ENCODE results near the gene NTN5.

The NTN5 gene

GRCh38 chr19:48671446-48671995 is 1.3 kb downstream of the NTN5 start:
- no peak overlapping the region for H3K4me3 ChIP-seq (ENCODE audit: low read length)
- no peak for TF ChIP-seq CTCF (conservative IDR thresholded peaks at IDR 0.05; ENCODE audit: low read length)
- DNase-seq (ENCODE audit: low read depth) = no peak

- no peak for DNase-seq (ENCODE audit: low read depth)
- no peak for TF ChIP-seq CTCF (conservative IDR thresholded peaks at IDR 0.05; ENCODE audit: low read length)
- no peak overlapping the region for H3K4me3 ChIP-seq (ENCODE audit: low read length)
Observed at GRCh38 chr19:48670699-48671445, 1.9 kb downstream of the NTN5 start.

GRCh38 chr19:48669903-48670668 is 2.7 kb downstream of the NTN5 start:
- H3K4me3 ChIP-seq (ENCODE audit: low read length) = no peak overlapping the region
- DNase-seq (ENCODE audit: low read depth) = no peak
- TF ChIP-seq CTCF (conservative IDR thresholded peaks at IDR 0.05; ENCODE audit: low read length) = no peak

- no peak overlapping the region for H3K4me3 ChIP-seq (ENCODE audit: low read length)
- no peak for DNase-seq (ENCODE audit: low read depth)
- no peak for TF ChIP-seq CTCF (conservative IDR thresholded peaks at IDR 0.05; ENCODE audit: low read length)
Observed at GRCh38 chr19:48668761-48669160, 4.1 kb downstream of the NTN5 start.

- no peak for DNase-seq (ENCODE audit: low read depth)
- no peak overlapping the region for H3K4me3 ChIP-seq (ENCODE audit: low read length)
- TF ChIP-seq CTCF (conservative IDR thresholded peaks at IDR 0.05; ENCODE audit: low read length) = no peak
Observed at GRCh38 chr19:48668332-48668731, 4.5 kb downstream of the NTN5 start.

GRCh38 chr19:48665786-48666185 is 7.0 kb downstream of the NTN5 start:
- DNase-seq (ENCODE audit: low read depth) = no peak
- H3K4me3 ChIP-seq (ENCODE audit: low read length) = no peak overlapping the region
- TF ChIP-seq CTCF (conservative IDR thresholded peaks at IDR 0.05; ENCODE audit: low read length) = no peak
